HG03196 (cell line): ENCODE measurements around the gene POMC.
"Not testable (repeated sequence)": the region's sequence is repeated elsewhere in the genome, so short reads cannot be mapped to it uniquely, and the experiment has no call there.

ENCODE experiments used
- ATAC-seq: cut with Tn5 transposase; IDR thresholded peaks from one replicate; pipeline ENCODE4 v1.9.1; 2021; ENCODE audit not compliant: unreplicated experiment

Gene POMC

DNA sequence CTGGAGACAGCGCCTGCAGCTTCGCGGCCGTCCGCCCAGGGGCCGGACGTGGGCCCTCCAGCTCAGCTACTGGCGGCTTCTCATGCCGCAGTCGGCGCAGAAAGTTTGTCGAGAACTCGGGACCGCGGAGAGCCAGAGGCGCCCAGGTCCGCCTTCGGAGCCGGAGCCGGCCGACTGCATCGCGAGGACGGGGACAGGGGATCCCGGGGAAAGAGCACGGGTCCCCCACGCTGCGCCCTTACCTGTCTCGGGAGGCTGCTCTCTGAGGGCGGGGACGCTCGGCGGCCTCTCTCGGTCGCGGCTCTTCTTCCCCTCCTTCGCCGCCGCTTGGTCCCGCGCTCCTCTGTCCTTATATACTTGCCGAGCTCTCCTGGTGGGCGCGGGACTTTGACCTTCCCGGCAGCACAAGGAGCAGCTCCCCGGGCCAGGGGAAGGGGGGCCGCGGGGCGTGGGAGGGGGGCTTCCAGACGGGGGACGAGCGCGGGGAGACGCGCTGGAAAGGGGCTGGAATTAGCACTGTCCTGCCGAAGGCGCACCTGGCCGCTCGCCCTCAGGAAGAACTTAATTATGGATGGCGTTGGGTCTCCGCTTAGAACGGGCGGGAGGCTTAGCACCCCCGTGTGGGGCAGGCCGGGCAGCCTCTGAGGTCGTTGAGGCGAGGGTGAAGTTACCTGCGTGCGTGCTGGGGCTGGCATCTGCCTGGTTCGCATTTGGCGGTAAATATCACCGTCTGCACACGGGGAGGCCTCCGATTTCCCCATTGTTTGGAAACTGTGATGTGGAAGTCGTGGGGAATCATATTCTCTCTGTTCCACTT, at the start of gene POMC:
TSS of gene POMC (minus strand) at position 325 of the 817 bp plus-strand sequence. CDS start 3,808 bp downstream, outside the sequence.
- no peak for ATAC-seq

DNA sequence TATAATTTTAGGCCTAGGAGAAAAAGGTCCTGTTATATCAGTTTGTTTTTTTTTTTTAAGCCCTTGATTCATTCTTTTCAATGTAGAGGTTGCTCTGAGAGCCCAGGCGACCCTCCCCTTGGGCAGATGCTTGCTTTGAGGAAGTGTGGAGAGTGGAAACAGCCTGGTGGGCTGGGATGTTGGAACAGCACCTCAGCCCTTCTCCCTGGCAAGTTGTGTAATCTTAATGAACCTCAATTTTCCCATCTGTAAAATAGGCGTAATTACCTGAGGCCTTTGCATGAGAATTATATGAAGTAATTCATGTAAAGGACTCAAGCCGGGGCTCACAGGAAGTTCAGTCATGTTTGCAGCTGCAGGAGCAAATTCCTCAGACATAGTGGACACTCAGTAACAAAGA, 49.7 kb upstream of the POMC start:
- no peak for ATAC-seq

DNA sequence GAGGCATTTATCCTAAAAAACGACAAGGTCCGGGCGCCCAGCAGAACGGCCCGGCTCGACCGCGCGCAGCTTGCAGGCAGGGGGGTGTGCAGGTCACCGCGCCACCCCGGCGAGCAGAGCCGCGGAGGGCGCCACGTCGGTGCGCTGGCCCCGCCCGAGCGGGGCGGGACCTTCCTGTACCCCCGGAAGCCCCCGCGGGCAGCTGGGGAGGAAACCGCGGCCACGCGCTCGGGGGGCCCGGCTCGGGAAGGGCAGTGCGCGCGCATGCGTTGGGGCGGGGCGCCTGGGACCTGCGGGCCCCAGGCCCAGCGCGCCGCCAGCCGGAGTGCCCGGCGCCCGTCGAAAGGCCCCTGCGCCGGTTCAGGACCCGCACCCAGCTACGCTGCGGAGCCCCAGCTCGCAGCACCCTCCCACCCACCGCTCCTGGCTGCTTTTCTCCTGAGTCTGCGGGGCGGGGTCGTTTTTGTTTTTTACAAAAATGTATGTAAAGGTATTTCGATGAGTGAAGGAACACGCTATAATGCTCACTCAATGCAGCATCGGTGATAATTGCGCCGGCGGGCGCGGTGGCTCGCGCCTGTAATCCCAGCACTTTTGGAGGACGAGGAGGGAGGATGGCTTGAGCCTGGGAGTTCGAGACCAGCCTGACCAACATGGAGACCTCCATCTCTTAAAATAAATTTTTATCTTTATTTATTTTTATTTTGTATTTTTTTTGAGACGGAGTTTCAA, 47.7 kb upstream of the POMC start:
- peak; percentile 63 for ATAC-seq

DNA sequence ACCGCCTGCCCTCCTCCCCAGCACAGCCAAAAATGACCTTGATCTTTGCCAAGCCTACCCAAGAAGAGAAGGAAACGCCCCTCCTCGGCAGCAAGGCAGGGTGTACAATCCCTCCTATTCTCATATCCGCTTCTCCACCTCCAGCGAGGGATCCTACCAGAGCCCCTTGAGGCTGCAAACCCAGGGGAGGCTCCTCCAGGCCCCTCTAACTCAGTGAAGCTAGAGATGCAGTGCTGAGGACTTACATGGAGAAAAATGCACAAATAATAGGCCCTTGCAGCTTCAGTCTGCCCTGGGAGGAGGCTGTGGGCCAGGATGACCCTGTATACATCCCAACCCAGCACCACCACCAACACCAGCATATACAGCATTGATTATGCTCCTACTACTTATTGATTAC, 46.9 kb upstream of the POMC start:
- no peak for ATAC-seq

DNA sequence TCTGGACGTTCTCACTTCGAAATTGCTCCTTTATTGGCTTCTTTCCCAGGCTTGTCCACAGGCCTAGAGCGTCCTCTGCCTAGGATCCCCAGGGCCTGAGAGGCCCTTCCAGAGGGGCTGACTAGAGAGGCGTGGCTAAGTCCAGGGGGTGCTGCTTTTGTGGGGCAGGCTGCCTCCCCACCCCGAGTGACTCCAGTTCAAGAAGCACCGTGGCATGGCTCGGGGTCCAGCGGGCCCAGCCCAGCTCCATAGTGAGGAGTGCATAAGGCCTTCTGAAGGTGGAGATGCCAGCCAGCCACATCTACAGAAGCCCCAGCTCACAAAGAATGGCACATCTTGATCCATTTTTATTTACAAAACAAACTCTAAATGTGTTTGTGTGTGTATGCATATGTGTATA, 44.8 kb upstream of the POMC start:
- ATAC-seq: no peak

DNA sequence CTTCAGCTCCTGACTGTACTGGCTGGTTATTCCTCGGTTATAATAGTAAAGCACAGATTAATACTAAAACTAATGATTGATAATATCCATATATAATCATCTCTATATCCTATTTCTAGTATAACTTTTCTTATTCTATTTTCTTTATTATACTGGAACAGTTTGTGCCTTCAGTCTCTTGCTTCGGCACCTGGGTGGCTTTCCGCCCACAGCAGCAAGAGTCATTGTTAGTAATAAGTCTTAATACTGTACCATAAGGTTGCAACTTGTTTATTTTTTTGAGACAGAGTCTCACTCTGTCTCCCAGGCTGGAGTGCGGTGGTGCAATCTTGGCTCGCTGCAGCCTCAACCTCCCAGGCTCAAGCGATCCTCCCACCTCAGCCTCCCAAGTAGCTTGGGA, 42.5 kb upstream of the POMC start:
- ATAC-seq: not testable (repeated sequence)

DNA sequence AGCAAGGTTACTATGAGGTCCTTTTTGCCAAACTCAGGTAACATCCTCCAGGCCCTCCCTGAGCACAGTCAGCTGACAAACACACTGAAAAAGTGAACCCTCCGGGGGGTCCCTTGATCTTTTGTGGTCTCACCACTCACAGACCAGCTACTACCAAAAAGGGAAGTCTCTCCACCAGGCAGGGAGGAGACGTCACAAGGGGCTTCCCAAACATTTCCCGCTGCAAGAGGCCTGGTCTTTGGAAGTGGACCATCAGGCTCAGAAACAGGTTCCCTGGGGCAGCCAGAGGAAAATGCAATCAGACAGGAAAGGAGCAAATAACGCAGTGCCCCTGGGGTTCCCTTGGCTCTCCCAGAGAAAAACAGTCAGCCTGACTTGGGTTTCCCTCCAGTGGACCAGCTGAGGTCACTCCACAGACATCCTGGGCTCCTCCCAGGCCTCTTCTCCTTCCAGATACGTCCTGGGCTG, 38.7 kb upstream of the POMC start:
- no peak for ATAC-seq

DNA sequence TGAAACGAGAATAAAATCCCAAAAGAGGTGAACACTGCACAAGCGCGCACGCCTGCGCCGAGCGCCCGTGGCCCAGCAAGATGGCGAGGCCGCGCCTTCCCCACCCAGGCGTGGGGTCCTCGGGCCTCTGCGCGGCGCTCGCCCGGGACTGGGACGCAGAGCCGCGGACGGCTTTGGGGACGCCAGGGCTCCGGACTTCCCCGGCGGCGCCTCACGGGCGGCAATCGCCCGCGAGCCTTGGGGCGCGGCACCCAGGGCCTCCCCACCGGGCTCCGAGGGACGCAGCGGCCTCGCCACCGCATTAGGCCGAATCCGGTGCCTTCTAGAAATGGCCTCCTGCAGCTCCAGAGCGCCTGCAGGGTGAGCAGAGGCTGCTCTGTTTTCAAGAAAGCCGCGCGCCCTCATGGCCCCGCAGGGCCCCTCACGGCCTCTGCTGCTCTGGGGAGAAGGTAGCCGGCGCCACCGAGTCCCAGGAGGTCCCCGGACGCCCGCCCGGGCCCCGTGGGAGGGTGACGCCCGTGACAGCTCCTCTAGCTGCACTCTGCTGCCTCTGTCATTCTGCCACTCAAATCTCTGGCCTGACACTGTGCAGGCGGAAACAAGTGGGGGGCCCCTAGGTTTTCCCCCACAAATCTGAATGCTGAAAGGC, 35.9 kb upstream of the POMC start:
- ATAC-seq: no peak

DNA sequence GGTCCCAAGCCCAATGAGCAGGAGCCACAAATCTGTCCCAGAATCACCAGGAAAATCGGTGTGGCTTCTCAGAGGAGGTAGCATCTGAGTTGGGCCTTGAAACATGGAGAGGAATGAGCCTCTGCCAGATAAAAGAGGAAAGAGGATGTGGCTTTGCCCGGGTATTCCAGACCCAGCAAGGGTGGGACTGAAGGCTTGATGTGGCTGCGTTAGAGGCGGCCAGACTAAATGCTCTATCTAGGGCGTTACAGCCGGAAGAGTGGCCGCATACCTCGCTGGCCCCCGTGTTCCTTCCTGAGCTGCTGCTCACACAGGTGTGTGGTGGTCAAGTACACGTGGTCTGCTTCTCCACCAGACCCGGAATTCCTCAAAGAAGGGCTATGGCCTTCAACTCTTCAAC, 33.9 kb upstream of the POMC start:
- no peak for ATAC-seq

DNA sequence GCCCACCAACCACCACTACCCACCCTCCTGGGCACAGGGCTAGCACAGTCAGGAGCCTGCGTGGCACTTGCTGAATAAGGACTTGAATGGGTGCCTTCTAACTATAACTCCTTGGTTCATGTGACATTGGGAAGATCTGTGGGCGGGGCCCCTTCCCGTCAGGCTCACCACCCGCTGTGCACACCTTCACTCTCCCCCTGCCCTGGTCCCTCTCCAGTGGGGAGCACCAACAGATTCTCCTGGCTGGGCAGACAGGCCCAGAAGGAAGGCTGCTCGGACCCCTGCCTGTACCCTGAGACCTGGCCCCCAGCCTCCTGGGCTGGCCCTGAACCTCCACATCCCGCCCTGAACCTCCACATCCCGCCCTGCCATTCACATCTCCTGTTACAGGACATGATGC, 33.4 kb upstream of the POMC start:
- ATAC-seq: no peak

DNA sequence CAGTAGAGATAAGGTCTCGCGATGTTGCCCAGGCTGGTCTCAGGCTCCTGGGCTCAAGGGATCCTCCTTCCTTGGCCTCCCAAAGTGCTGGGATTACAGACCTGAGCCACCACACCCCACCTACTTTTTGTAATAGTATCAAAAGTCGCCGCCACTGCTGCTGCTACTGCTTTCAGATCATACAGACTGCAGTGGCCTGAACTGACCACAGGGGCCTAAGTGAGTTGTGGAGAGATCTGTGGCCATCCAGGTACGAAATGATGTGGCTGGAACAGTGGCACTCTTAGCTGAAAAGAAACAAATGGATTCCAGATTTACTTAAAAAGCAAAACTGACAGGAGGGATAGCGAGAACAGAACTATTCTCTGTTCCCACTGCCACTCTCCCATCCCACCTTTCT, 32.9 kb upstream of the POMC start:
- no peak for ATAC-seq

DNA sequence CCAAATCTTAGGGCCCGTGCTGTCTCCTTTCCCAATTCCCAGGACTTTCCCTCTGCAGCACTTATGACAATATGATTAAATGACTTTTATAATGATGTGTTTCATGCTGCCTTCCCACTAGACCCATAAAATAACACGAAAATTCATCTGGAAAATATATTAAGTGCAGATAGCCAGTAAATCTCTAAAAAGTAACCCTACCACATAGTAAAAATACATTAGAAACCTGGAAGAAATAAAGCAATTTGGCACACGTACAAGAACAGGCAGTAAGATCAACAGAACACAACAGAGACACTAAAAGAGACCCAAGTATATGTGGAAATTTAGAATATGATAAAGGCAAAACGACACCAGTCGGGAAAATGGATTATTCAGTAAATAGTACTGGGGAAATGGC, 30.2 kb upstream of the POMC start:
- ATAC-seq: no peak

DNA sequence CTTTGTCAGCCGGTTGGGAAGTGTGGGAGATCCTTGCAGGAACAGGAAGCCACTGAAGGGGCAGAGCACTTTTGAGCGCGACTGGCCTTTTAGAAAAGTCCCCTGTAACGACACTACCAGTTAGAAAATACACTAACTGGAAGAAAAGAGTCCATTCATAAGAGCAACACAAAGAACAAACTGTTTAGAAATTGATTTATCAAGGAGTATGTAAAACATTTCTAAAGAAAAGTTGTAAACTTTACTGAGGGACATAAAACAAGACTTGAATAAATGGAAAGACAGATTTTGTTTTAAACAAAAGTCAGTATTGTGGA, 29.8 kb upstream of the POMC start:
- no peak for ATAC-seq

DNA sequence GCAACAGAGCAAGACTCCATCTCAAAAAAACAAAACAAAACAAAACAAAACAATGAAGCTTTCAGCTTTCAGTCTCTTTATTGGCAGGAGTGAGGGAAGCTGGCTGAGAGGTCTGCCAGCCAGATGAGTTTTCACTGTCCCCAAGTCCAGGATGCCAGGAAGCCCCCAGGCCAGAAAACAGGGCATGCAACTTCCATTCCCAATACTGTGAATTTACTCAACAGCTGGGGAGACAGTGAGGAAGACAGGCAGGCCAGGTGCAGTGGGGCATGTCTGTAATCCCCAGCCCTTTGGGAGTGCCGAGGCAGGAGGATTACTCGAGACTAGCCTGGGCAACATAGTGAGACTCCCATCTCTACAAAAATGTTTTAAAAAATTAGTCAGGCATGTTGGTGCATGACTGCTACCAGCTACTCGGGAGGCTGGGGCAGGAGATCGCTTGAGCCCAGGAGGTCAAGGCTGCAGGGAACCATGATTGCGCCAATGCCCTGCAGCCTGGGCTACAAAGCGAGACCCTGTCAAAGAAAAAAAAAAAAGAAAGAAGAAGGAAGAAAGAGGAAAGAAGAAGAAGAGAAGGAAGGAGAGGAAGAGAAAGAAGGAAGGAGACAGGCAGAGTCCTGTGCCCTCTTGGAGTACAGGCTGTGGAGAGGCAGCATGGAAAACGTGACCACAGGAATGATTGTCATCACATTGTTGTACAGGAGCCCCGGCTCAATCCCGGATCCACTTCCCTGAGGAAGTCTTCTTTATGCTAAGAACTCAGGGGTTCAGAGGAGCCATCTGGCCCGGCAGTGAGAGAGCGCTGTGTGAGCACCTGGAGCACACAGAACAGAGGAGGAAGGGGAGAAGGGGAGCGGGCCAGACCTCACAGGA, 29.2 kb upstream of the POMC start:
- ATAC-seq: no peak

DNA sequence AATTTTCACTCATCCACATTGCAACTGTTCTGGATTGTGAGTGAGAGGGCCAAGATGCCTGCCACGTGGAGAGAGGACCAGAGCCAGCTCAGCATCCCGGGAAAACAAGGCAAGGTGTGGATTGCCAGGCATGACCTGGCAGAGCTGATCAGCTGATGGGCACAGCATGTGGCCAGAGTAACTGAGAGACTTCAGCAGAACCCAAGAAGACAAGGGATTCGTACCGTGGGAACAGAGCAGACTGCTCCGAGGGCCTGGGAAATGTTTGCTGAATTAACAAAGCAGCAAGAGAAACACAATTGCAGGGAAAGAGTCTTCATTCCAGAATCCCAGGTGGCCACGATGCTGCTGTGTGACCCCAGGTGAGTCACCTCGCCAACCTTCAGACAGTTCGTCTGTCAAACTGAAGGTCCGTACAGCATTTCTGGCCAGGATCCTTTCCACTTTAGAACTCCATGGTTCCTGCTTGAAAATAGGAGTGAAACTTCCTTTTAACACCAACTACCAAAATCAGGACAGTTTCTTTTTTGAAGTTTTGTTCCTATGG, 26.3 kb upstream of the POMC start:
- no peak for ATAC-seq

DNA sequence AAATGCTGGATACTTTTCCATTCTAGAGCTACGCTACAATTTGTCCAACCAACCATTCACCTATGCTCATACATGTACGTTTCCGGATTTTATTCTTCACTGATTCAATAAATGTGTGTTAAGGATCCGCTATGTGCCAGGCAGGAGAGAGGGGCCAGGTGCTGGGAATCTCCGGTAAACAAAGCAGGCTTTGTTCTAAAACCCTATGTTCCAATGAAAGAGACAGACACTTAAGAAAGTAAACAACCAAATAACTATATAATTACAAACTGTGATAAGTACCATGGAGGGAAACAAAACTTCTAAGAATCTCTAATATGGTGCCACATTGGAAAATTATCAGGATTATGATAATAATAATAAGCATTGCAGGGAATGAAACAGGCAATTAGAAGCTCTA, 22.2 kb upstream of the POMC start:
- ATAC-seq: no peak

DNA sequence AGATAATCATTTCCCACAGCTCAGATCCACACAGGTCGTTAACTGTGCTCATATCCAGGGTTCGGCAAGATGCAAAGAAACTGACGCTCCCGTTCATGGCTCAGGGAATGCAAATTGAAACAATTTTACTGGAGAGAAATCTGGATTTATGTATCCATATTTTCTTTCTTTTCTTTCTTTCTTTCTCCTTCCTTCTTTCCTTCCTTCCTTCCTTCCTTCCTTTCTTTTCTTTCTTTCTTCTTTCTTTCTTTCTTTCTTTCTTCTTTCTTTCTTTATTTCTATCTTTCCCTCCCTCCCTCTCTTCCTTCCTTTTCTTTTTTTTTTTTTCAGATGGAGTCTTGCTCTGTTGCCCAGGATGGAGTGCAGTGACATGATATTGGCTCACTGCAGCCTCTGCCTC, 20.0 kb upstream of the POMC start:
- no peak for ATAC-seq

DNA sequence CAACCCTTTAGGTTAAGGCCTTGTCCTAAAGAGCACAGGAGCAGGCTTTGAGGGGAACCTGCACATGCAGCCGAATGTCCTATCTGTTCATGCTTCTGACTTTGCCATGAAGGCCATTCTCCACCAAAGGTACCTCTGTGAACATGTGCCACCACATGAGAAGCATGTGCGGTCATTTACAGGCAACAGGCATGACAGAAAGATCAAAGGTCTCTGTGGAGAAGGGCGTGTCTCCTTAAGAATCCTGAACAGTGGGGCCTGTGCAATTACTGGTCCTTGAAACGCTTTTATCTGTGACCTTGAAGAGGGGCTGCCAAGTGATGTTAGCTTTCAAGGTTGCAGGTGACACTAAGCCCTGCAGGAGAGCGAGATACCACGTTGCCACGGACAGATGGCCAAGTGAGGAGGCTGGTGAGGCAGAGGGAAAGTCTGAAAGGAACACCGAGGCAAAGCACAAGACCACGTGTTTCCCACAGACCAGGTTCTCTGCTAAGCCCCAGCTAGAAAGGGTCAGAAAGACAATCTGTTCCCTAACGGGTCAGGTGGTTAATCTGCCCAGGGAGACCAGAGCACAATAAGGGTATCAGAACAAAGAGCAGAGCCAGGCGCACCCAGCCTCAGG, 19.5 kb upstream of the POMC start:
- no peak for ATAC-seq

DNA sequence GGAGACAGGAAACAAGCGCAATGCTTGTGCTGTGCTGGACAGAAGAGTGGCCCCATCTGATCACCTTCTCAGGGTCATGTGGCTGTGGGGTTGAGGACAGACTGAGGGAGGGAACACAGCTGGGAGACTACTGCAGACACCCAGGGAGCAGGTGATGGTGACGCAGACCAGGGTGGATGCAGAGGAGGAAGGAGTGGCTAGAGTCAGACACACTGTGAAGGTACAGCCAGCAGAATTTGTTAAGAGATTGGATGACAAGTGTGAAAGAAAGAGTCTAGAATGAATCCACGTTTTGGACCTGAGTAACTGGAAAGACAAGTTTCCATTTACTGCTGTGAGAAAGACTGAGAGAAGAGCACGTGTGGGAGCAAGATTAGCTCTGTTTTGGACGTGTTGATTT, 15.9 kb upstream of the POMC start:
- no peak for ATAC-seq

DNA sequence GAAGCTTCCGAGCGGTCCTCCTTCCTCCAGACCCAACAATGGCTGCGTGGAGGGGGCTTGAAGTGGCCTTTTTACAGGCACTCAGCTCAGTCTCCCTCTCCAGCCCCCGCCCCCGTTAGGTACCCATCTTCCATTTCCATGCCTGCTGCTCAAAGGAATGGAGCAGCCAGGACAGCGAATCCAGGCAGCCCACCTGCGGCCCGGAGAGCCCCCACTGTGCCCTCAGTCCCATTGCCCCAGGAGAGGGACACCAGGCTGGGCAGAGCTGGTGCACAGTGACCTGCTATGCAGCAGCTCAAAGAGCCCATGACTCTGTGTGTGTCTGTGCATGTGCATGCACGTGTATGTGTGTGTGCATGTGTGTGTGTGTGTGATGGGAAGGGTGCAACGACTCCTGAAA, 10.6 kb upstream of the POMC start:
- ATAC-seq: no peak
